ENCODE results near the gene AKNA.

The AKNA gene

DNA sequence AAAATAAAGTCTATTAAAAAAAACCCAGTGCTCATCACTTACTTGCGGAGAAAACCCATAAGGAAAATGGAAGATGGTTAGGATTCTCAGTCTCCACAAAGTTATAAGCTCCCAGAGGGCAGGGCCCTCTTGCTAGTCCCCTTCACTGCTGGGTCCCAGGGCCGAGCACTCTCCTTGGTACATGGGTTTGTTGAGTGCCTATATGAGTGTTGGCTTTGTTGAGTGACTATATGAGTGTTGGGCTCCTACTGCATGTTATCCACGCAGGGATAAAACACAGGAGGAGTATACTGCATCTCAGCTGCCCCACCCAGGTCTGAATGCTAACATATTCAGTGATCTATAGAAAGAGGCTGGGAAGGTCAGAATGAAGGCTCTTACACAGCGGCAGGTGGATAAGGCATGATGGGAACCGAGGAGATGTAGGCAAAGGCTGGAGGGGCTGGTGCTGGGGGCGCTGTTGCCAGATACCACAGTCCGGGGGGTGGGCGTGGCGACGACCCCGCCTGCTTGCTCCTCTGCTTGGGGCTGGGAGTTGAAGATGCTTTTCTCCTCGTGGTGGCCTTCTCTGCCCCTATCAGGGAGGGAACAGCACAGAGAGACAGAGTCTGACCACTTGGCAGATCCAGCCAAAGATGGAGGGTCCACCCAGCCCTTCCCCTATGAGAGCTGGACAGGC lies 46.5 kb downstream of the AKNA start:
- DNase-seq (ENCODE audit: low read depth, low spot score): no peak
- TF ChIP-seq, protein P1, sequence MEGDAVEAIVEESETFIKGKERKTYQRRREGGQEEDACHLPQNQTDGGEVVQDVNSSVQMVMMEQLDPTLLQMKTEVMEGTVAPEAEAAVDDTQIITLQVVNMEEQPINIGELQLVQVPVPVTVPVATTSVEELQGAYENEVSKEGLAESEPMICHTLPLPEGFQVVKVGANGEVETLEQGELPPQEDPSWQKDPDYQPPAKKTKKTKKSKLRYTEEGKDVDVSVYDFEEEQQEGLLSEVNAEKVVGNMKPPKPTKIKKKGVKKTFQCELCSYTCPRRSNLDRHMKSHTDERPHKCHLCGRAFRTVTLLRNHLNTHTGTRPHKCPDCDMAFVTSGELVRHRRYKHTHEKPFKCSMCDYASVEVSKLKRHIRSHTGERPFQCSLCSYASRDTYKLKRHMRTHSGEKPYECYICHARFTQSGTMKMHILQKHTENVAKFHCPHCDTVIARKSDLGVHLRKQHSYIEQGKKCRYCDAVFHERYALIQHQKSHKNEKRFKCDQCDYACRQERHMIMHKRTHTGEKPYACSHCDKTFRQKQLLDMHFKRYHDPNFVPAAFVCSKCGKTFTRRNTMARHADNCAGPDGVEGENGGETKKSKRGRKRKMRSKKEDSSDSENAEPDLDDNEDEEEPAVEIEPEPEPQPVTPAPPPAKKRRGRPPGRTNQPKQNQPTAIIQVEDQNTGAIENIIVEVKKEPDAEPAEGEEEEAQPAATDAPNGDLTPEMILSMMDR (IDR thresholded peaks at IDR 0.05; ENCODE audit: low read depth, low read length): no peak
- in situ Hi-C loops (cut with HindIII; ENCODE audit: low sequenced_read_pairs): no loop called here
- H3K4me3 ChIP-seq (ENCODE audit: low read depth, low read length): no peak overlapping the region

DNA sequence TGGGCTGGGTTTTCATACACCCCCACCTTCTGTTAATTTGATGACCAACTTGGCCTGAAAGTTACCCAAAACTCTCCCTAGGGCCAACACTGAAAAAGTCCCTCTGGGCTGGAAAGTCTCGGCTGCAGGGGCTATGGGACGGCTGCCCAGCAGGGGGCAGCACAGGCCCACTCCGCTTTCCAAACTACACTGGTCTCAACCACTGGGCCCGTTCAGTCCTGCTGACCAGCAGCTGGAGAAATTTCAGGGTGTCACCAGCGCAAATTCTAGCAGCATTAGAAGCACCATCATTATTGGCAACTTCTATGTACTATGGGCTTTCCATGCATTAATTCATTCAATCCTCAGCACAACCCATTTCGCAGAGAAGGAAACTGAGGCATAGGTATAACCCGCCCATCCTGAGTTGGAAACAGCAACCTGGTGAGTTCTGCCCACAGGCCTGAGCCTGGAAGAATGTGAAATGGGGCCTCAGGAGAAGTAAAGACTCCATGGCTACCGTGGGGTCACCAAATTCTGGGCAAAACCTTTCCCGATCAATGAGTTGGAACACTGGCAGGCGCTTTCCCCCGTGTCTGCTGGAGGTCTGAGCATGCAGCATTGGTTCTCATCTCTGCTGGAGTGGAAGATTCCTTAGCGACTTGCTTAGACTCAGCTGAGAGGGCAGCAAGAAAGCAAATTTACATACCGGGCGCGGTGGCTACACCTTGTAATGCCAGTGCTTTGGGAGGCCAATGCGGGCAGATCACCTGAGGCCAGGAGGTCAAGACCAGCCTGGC lies 48.5 kb downstream of the AKNA start:
- TF ChIP-seq, protein P1 (IDR thresholded peaks at IDR 0.05; ENCODE audit: low read depth, low read length): peak; percentile 93
- DNase-seq (ENCODE audit: low read depth, low spot score): peak; percentile 33
- H3K4me3 ChIP-seq (ENCODE audit: low read depth, low read length): no peak overlapping the region
- in situ Hi-C loops (cut with HindIII; ENCODE audit: low sequenced_read_pairs): no loop called here

GRCh38 chr9:114338187-114338586 lies 49.6 kb downstream of the AKNA start:
- in situ Hi-C loops (cut with HindIII; ENCODE audit: low sequenced_read_pairs): no loop called here
- DNase-seq (ENCODE audit: low read depth, low spot score): no peak
- H3K4me3 ChIP-seq (ENCODE audit: low read depth, low read length): no peak overlapping the region
- TF ChIP-seq, protein P1 (IDR thresholded peaks at IDR 0.05; ENCODE audit: low read depth, low read length): no peak

GRCh38 chr9:114336699-114337395 lies 50.9 kb downstream of the AKNA start:
- no peak for DNase-seq (ENCODE audit: low read depth, low spot score)
- TF ChIP-seq, protein P1 (IDR thresholded peaks at IDR 0.05; ENCODE audit: low read depth, low read length): no peak
- no peak overlapping the region for H3K4me3 ChIP-seq (ENCODE audit: low read depth, low read length)
- in situ Hi-C loops (cut with HindIII; ENCODE audit: low sequenced_read_pairs): no loop called here

DNA sequence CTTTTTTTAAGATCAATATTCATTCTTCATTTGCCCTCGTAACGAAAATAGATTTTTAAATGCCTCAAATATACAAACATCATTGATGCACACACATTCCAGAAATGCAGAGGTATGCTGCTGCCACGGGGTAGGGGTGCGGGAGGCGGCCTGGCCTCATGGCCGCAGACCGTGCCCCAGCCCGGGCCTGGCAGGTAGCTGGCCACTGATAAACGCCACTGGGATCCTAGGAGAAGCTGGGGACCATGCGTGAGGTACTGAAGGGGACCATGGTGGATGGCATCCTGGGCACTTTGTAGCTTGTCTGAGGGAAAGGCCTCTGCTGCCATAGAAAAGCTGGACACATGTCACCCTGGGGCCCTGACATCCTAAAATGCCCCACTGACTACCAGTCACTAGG lies 51.6 kb downstream of the AKNA start:
- no peak overlapping the region for H3K4me3 ChIP-seq (ENCODE audit: low read depth, low read length)
- in situ Hi-C loops (cut with HindIII; ENCODE audit: low sequenced_read_pairs): no loop called here
- no peak for DNase-seq (ENCODE audit: low read depth, low spot score)
- TF ChIP-seq, protein P1 (IDR thresholded peaks at IDR 0.05; ENCODE audit: low read depth, low read length): no peak

DNA sequence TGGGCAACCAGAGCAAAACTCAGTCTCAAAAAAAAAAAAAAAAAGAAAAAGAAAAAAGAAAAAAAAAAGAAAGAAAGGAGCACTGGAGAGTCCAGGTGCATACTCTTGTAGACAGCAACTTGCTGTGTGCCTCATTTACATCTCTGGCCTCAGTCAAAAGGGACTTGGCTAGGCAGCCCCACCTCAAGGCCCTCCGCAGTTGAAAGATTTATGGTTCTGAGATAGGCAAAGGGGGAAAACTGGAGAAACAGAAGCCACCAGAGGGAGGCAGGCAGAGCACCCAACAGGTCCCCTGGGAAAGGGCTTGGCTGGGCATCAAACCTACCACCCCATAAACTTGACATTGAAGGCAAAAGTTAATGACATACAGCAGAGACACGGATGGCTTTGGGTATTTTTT lies 52.0 kb downstream of the AKNA start:
- TF ChIP-seq, protein P1 (IDR thresholded peaks at IDR 0.05; ENCODE audit: low read depth, low read length): no peak
- no peak for DNase-seq (ENCODE audit: low read depth, low spot score)
- no peak overlapping the region for H3K4me3 ChIP-seq (ENCODE audit: low read depth, low read length)
- in situ Hi-C loops (cut with HindIII; ENCODE audit: low sequenced_read_pairs): no loop called here

All from astrocyte of the spinal cord (primary cell).